KBM-7 (cell line): ENCODE results near the gene TMEM130.

Experiments
- DNase-seq: peaks from one replicate; pipeline ENCODE4 v3.0.0-alpha.2; 2015
- in situ Hi-C: fragments of 300-500 bp; cut with MboI; formaldehyde crosslinking; loops from 2 replicates; pipeline ENCODE4 v1.14.3; 2020; ENCODE audit warnings: low sequenced_read_pairs, low pct_unique_long_range_greater_than_20kb, mixed read lengths

Gene TMEM130

GRCh38 chr7:98869597-98870120 lies at the start of gene TMEM130:
TSS of gene TMEM130 (minus strand) at chr7:98870014. CDS start at chr7:98869861, 153 bp downstream.
- DNase-seq: no peak
- in situ Hi-C loops: no loop called here

- DNase-seq: no peak
- in situ Hi-C loops: no loop called here
Observed at GRCh38 chr7:98917331-98917730, 47.5 kb upstream of the TMEM130 start.

GRCh38 chr7:98913612-98914011 lies 43.8 kb upstream of the TMEM130 start:
- in situ Hi-C loops: no loop called here

GRCh38 chr7:98913026-98913425 lies 43.2 kb upstream of the TMEM130 start:
- no peak for DNase-seq
- in situ Hi-C loops: no loop called here

More at GRCh38 chr7:98913612-98914011, 43.8 kb upstream of the TMEM130 start:
- no peak for DNase-seq

- no peak for DNase-seq
- in situ Hi-C loops: no loop called here
Observed at GRCh38 chr7:98911916-98912315, 42.1 kb upstream of the TMEM130 start.

GRCh38 chr7:98910427-98910826 lies 40.6 kb upstream of the TMEM130 start:
- in situ Hi-C loops: no loop called here
- DNase-seq: no peak

GRCh38 chr7:98909487-98909886 lies 39.7 kb upstream of the TMEM130 start:
- in situ Hi-C loops: no loop called here
- DNase-seq: no peak

GRCh38 chr7:98908585-98908984 lies 38.8 kb upstream of the TMEM130 start:
- in situ Hi-C loops: no loop called here
- DNase-seq: no peak

- in situ Hi-C loops: no loop called here
- DNase-seq: no peak
Observed at GRCh38 chr7:98907570-98907969, 37.8 kb upstream of the TMEM130 start.

GRCh38 chr7:98903246-98903645 lies 33.4 kb upstream of the TMEM130 start:
- in situ Hi-C loops: no loop called here
- no peak for DNase-seq

GRCh38 chr7:98902523-98902922 lies 32.7 kb upstream of the TMEM130 start:
- in situ Hi-C loops: no loop called here

GRCh38 chr7:98900815-98901214 lies 31.0 kb upstream of the TMEM130 start:
- in situ Hi-C loops: no loop called here
- no peak for DNase-seq

More at GRCh38 chr7:98902523-98902922, 32.7 kb upstream of the TMEM130 start:
- DNase-seq: no peak

GRCh38 chr7:98899816-98900215 lies 30.0 kb upstream of the TMEM130 start:
- in situ Hi-C loops: no loop called here
- no peak for DNase-seq

GRCh38 chr7:98892609-98893008 lies 22.8 kb upstream of the TMEM130 start:
- DNase-seq: no peak
- in situ Hi-C loops: no loop called here

GRCh38 chr7:98887038-98887437 lies 17.2 kb upstream of the TMEM130 start:
- DNase-seq: no peak
- in situ Hi-C loops: no loop called here

GRCh38 chr7:98884416-98884815 lies 14.6 kb upstream of the TMEM130 start:
- in situ Hi-C loops: no loop called here
- no peak for DNase-seq

GRCh38 chr7:98881561-98882315 lies 11.9 kb upstream of the TMEM130 start:
- in situ Hi-C loops: no loop called here

GRCh38 chr7:98880485-98880884 lies 10.7 kb upstream of the TMEM130 start:
- in situ Hi-C loops: no loop called here

More at GRCh38 chr7:98881561-98882315, 11.9 kb upstream of the TMEM130 start:
- DNase-seq: no peak

GRCh38 chr7:98879979-98880315 lies 10.1 kb upstream of the TMEM130 start:
- no peak for DNase-seq
- in situ Hi-C loops: no loop called here

More at GRCh38 chr7:98880485-98880884, 10.7 kb upstream of the TMEM130 start:
- no peak for DNase-seq

GRCh38 chr7:98879198-98879978 lies 9.6 kb upstream of the TMEM130 start:
- DNase-seq: peak; percentile 64
- in situ Hi-C loops: no loop called here
